GM21723 (cell line): ENCODE measurements around the gene ADAMTS14.

ENCODE experiments used
- ATAC-seq: cut with Tn5 transposase; IDR thresholded peaks from one replicate; pipeline ENCODE4 v1.9.1; 2021; ENCODE audit warnings: mild to moderate bottlenecking, moderate library complexity; ENCODE audit not compliant: unreplicated experiment

ADAMTS14 gene

DNA sequence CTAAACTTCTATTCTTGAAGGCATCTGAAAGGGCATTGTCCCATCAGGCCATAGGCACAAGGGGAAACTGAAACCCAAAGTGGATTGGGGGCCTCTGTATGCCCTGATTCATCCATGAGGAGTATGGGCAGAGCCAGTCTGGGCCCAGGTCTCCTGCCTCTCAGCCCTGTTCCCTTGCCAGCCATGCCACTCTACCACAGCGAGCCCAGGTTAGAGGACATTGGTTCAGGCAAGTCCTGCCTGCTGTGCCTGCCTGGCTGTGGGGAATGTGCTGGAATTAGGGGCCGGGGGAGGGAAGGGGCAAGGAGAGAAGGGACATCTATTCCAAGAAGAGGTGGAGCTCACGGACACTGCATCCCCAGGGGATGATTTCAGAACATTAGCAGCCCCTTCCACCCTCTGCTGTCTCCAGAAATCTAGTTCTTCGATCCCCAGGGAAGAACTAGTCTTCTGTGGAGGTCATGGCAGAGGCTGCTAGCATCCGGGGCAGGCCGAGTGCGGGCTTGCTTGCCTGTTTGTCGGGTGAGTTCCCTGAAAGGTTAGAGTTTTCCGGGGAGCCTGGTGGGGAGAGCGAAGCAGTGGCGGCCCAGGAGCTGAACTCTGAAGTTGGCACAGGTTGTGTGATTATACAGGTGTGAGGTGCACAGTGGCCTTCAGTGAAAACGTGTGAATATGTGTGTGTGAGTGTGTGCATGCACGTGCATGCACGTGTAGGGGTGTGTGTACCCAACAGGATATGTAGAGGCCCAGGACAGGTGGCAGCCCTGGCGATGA, 75.1 kb downstream of the ADAMTS14 start:
- ATAC-seq = no peak

- ATAC-seq = no peak
These were observed 76.0 kb downstream of the ADAMTS14 start for GRCh38 chr10:70748305-70748704.

GRCh38 chr10:70748801-70749573, 76.7 kb downstream of the ADAMTS14 start:
- no peak for ATAC-seq

GRCh38 chr10:70749756-70750155, 77.5 kb downstream of the ADAMTS14 start:
- no peak for ATAC-seq

GRCh38 chr10:70750156-70750703, 77.9 kb downstream of the ADAMTS14 start:
- ATAC-seq = no peak

DNA sequence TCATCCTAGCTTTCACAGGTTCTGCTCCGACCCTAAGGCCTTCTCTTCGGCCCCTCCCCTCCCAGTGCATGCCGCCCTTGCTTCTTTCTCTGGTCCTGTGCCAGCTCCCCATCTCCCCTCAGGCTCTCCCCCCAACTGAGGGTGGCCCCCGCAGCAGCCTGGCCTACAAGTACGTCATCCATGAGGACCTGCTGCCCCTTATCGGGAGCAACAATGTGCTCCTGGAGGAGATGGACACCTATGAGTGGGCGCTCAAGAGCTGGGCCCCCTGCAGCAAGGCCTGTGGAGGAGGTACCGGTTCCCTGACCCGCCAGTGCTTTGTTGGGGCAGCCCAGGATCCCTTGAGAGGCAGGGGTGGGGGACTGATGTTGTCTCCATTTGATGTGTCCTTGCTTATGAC, 79.0 kb downstream of the ADAMTS14 start:
- no peak for ATAC-seq

DNA sequence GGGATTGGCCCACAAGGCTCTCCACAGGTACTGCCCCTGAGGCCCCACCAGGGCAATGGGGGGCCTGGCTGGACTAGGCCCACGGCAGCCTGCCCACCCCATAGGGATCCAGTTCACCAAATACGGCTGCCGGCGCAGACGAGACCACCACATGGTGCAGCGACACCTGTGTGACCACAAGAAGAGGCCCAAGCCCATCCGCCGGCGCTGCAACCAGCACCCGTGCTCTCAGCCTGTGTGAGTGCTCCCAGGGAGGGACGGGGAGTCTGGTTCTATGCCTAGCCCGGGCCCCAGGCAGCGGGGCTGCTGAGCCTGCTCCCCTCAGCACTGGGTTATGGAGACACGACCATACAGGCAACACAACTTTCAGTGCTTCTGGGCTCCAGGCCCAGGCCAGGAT, 79.7 kb downstream of the ADAMTS14 start:
- ATAC-seq = no peak

- no peak for ATAC-seq
These were observed 80.3 kb downstream of the ADAMTS14 start for GRCh38 chr10:70752571-70752970.

DNA sequence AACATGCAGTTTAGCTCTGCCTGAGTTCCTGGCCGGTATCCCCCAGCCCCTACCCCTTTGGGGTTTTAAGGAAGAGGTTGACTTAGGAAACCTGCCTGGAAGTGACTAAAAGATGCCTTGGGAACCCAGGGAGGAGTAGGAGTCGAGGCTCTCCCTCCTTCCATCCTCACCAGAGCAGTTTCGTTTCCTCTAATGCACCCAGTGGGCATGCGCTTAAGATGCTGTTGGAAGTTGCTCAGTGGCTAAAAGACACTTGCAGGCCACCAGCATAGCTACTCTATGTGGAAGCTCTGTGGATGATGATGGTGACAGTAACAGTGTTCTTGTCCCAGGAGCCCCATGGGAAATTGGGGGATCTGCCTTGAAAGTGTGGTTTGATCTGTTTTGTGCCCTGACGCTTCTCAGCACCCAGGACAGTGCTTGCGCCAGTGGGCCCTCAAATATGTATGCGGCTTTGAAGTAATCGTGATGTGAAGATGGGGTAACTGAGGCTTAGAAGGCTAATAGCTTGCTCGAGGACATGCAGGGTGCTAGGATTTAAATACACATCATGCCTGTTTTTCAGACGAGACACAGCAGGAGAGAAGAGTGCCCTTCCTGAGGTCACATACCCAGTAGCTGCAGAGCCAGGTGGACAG, 80.8 kb downstream of the ADAMTS14 start:
- no peak for ATAC-seq

DNA sequence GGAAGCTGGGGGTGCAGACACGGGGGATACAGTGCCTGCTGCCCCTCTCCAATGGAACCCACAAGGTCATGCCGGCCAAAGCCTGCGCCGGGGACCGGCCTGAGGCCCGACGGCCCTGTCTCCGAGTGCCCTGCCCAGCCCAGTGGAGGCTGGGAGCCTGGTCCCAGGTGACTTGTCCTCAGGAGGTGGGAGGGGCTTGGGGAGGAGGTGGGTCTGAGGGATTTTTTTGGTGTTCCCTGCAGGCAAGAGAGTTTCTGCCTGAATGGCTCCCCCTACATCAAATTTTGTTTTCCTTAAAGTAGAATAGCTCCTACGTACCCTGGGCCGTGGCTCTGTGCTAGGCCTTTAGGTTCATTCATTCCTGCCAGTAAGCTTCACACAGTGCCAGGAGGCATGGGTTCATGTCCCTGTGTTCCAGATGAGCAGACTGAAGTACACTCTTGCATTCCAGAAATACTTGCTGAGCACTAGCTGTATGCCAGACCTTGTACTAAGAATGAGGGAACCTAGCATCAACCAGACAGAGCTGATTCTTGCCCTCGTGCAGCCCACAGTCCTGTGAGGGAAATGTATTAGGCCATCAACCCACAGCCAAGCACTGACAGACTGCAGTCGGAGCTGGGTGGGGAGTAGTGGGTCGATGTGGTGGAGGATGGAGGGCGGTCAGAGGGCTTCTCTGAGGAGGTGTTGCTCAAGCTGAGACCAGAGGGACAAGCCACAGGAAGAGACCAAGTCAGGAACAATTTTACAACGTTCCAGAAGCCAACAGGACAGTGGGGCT, 81.7 kb downstream of the ADAMTS14 start:
- ATAC-seq = no peak

DNA sequence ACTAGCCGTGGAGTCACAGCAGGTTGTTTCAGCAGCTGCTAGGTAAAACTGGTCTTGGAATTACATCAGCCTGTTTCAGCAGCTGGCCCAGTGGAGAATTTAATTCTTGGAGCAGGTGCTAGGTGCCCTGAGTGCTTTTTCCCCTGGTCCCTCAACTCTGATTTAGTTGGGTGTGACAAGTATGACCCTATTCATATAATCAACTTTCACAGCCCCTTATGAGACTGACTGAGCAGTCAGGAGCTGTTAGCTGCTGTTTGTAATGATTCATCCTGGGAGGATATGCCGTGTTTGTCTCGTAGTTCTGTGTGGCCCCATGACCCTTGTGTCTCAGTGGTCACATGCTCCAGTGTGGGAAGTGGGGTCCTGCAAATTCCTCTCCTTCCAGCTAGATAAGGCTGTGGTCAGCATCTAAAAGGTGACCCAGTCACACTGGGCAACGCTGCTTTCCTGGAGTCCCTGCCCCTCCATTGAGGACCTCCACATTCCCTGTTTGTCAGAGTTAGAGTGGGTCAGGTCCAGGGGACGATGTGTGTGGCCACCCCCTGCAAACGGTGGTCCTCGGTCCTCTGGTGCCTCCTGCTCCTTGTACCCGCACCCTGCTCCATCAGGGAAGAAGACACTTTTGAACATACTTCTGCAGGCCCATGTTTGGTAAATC, 84.5 kb downstream of the ADAMTS14 start:
- ATAC-seq = no peak

GRCh38 chr10:70757856-70758255, 85.5 kb downstream of the ADAMTS14 start:
- ATAC-seq = no peak

- no peak for ATAC-seq
These were observed 86.6 kb downstream of the ADAMTS14 start for GRCh38 chr10:70758757-70759514.

DNA sequence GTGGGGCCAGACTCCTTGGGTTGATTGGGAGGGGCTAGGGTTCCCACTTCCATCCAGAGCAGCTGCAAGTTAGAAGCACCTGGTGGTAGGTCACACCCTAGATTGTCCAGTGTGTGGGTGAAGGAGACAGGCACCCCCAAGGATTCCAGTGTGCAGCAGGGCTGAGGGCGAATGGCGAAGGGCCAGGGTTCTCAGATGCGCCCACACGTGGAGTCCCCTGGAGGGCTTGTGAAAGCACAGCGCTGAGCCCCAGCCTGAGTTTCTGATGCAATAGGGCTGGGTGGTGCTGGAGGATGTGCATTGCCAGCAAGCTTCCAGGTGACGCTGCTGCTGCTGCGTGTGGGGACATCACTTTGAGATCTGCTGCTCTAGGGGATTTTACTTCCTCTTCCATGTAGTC, 87.5 kb downstream of the ADAMTS14 start:
- ATAC-seq = no peak

GRCh38 chr10:70760271-70760787, 88.0 kb downstream of the ADAMTS14 start:
- no peak for ATAC-seq

DNA sequence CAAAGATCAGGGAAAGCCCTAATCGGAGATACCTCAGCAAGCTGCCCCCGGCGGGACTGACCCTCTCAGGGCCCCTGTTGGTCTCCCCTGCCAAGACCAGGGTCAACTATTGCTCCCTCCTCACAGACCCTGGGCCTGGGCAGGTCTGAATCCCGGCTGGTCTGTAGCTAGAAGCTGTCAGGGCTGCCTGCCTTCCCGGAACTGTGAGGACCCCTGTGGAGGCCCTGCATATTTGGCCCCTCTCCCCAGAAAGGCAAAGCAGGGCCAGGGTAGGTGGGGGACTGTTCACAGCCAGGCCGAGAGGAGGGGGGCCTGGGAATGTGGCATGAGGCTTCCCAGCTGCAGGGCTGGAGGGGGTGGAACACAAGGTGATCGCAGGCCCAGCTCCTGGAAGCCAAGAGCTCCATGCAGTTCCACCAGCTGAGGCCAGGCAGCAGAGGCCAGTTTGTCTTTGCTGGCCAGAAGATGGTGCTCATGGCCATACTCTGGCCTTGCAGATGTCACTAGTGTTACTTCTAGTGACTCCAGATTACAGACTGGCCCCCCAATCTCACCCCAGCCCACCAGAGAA, 88.8 kb downstream of the ADAMTS14 start:
- no peak for ATAC-seq

GRCh38 chr10:70761727-70762350, 89.5 kb downstream of the ADAMTS14 start:
- ATAC-seq = no peak

DNA sequence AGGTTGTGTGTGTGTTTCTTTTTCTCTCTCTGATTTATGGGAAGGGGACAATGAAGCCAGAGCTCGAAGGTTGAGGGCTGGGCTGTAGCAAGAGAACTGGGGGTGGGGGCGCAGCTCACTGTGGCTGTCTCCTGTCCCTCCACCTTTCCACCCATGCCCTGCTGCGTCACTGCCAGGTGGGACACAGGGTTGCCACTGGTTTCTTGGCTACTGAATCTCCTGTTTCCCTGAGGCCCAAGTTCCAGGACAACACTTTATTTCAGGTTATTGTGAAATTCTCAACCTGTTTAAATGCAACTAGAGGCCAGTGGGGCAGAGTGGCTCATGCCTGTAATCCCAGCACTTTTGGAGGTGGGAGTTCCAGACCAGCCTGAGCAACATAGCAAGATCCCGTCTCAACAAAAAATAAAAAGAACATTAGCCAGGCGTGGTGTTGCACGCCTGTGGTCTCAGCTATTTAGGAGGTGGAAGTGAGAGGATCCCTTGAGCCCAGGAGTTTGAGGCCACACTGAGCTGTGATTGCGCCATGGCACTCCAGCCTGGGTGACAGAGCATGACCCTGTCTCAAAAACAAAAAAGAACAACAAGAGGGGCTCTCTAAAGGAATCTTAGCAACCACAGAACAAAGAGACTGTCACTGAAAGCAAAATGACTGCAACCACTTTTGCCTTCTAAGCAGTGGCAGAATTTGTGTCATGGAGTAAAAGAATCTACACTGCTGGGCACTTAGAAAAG, 90.3 kb downstream of the ADAMTS14 start:
- ATAC-seq = no peak
